HG03064 (cell line): ENCODE data around the gene PLEKHS1.

ENCODE experiments used
- ATAC-seq: cut with Tn5 transposase; IDR thresholded peaks from one replicate; pipeline ENCODE4 v1.9.1; 2021; ENCODE audit warnings: low read depth; ENCODE audit not compliant: unreplicated experiment

Gene PLEKHS1

DNA sequence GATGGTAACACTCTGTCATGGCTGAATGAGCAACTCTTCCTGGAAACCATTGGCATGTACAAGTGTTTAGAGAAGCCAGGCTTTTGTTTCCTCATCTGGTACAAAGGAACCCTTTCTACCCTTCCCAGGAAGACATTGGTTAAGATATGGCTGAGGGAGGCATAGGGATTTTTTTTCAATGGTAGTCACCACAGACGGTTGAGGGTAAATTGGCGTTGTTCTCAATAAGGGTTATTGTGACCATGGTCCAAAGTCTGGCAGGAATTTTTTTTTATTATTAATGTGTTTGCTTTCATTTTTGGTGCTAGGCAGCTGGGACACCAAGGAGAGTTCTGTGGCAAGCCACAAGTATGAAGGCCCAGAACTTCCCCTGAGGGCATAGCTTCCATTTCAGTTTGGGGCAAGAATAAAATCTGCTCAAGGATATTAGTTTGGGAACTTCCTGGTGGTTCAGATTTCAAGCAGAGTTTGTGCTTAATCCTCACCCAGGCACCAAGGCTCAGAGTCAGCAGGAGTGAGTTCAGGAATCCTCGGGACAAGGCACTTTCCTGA is at the start of gene PLEKHS1:
PLEKHS1 (plus strand) TSS at position 502 of the 552 bp plus-strand sequence. CDS start 3,596 bp downstream, outside the sequence.
- ATAC-seq = no peak

DNA sequence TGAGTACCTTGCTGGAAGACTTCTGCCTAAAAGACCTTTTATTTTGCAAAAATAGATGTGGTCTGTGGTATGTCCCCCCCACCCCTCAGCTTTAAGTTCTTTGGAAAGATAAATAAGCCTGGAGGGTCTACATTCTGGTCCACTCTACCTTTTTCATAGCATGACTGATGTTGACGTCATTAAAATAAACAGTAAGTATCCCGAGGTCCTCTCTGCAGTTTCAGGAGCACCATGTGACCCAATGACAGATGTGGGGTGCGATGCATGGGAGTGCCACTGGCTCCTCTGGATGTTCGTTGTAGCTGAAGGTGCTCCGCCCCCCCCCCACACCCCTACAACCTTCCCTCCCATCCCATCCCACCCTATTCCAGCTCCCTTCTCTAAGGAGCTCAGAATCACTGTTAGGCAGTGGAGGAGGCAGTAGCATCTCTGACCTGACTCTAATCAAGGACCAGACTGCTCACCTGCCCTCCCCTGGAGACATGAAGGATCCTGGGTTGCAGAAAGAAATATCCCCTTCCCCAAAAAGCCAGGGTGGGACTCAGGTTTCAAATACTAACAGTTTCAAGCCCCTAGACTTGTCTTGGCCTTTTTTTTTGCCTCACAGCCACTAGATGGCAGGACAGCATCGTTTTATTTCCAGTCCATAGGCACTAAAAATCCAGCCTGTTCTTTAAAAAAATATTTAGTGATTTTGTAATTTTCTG is 46.7 kb upstream of the PLEKHS1 start:
- ATAC-seq = no peak

DNA sequence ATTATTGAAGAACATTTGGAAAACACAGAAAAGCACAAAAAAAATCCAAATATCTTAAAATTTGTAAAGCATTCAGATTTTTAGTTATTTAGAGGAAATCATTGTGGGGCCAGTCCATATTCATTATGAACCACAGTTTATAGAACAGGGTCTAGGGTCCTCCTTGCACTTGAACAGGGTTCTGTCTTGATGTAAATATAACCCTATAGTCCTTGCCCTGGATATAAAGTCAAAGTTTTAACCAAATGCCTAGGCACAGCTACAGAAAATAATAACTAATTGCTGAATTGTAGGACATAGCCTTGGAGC is 46.2 kb upstream of the PLEKHS1 start:
- no peak for ATAC-seq

DNA sequence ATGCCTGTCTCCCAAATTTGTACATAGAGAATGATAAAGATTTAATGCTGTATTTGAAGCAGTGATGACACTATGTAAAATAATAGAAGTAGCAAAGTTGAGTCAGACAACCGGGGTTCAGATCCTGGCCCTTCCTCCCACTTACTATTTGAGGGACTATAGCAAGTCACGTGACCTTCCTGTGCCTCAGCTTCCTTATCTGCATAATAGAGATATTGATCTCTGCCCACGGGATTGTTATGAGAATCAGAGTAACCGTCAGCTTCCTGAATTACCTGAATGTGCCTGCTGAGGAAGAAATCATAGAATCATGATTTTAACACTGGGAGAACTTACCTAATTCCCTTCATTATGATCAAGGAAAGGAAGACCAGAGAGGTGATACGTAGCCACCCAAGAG is 44.9 kb upstream of the PLEKHS1 start:
- no peak for ATAC-seq

DNA sequence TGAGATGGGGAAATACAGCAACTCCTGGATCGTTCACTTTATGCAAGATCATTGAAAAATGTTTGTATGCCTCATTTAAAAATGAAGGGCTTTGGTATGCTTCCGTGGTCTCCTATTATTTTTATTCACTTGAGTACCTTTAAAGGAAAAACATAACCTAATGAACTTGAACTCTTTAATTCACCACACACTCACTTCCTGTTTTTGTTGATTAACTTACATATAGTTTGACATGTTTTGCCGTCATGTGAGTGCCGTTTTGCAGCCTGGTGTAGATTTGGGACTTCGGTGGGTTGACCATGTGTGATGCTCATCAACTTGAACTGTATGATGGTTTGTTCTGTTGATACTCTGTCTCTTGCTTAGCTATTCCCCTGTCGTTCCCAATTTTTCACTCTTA is 42.8 kb upstream of the PLEKHS1 start:
- no peak for ATAC-seq

DNA sequence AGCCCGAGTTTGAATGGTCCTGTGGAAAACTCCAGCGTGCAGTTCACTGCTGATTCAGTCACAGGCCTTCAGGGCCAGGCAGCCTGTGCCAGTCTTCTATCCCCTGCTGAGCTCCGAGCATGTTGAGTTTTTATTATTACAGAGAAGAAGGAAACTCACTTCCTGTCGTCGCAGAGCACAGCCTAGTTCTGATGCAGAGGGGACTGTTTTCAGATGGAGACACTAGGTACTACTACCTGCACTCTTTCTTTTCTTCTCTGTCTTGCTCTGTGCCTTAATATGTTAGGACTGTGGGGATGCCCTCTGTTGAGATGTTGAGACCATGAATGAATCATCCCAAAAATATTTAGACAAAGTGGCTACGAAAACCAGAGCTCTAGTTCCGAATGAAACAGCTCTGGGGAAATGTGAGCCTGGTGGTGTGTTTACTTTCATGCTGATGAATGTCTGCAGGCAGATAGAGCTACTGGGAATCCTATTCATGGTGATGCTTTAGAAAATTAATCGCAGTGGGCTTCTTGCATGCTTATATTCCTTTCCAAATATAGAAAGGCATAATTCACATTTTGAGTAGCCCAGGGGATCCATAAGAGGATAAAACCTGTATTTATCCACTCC is 42.2 kb upstream of the PLEKHS1 start:
- no peak for ATAC-seq

DNA sequence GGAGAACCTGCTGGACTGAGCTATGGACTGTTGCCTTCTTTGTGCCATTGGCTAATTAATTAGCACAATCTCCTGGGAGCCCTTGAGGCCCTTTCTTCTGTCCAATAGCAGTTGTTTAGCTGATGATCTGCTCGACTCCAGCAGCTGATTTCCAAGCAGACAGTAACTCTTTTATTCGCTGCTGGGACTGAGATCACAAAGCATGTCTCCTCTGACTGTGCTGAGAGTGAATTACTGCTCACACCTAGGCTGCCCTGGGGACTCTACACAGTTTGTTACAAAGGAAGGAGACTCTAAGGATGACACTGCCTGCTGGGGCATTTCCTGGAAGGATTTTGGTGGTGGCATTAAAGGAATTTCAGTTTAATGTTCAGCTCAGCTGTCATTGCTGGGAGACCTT is 40.3 kb upstream of the PLEKHS1 start:
- no peak for ATAC-seq

DNA sequence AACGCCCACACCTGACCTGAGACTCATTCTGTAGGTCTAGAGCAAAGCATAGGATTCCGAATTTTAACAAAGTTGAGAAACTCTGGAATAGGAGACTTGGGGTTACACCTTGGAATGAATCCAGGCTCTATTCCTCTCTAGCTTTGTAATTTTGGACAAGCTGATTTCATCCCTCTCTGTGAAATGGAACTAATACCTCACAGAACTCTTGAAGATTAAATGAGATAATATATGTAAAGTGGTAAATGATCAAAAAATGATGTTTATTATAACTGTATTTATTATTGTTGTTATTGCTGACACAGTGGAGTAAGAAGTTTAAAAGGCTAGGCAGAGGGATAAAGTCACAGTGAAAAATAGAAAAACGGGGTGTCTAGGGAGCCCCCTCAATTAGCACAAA is 39.5 kb upstream of the PLEKHS1 start:
- ATAC-seq = no peak

DNA sequence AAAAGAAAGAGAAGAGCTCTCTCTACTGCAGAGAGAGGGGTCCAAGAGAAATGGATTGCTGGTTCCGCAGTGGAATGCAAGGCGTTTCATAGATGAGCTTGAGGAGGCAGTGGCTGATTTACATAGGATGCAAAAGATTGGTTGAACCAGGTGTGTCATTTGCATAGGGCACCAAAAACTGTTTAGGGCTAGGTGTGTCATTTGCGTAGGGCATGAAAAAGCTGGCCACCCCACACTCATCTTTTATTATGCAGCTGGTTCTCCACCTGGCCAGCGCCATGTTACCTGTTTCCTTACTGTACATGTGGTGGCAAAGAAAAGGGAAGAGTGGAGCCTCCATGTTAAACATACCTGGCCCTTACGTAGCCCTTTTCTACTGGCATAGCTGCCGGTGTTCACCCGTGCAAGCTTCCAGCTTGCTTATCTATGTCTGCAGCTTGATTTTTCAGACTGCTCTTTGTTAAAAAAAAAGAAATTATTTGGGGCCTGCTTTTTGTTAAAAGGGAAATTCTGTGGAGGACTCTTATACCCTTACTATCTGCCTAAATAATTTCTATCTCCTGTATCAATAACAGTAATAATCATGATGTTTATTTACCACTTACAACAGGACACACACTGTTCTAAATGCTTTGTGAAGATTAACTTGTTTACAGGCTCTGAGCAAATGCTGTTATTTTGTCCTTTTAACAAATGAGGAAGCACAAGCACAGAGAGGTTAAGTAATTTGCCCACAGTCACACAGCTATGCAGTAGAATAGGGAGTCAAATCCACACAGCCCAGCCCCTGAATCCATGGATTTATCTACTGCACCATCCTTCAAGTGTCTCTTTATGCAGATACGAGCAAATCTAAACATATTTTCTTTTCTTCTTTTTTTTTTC is 38.5 kb upstream of the PLEKHS1 start:
- ATAC-seq = no peak

DNA sequence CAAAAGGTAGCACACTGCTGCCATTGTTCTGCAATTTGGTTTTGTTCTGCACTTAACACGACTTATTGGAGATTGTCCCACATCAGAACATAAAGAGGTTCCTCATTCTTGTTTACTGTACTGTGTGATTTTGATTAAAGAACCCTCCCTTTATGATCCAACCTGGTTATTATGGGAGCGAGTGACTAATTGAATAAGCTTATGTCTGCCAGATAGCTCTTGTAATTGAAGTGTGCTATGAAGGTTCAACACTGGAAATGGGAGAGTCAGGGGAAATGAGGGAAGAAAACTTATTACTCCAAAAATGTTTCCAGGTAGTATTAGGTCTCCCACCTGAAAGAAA is 37.9 kb upstream of the PLEKHS1 start:
- ATAC-seq = no peak

DNA sequence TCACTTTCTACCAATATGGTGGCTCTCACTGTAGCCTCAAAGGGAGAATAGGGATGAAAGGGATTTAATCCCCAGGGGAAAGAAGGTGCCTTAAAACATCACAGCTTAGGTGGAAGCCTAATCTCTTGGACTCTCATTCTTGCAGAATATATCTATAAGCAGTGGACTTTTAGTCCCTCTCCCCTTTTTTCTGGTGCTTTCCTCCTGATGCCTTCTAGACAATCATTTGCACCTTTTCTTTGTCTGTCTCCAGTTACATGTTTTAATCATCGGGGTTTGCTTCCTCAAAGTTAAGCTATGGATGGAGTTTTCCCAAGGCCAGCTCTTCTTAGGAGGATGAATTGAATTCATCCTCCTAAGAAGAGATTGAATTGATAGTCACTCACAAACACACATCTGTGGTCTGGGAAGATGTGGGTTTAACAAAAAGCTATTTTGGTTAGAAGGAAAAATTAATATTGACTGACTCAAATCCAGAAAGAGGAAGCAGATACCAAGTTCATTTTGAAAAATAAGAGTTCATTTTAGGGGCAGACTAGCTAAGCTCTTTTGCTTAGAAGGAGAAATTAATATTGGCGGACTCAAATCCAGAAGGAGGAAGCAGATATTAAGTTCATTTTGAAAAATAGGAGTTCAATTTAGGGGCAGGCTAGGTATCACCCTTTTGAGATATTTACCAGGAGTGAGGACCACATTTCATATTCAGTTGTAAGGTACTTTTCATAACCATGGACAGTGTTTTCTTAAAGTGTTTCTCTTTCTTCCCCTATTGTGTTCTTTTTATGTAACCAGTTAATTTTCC is 35.2 kb upstream of the PLEKHS1 start:
- no peak for ATAC-seq

DNA sequence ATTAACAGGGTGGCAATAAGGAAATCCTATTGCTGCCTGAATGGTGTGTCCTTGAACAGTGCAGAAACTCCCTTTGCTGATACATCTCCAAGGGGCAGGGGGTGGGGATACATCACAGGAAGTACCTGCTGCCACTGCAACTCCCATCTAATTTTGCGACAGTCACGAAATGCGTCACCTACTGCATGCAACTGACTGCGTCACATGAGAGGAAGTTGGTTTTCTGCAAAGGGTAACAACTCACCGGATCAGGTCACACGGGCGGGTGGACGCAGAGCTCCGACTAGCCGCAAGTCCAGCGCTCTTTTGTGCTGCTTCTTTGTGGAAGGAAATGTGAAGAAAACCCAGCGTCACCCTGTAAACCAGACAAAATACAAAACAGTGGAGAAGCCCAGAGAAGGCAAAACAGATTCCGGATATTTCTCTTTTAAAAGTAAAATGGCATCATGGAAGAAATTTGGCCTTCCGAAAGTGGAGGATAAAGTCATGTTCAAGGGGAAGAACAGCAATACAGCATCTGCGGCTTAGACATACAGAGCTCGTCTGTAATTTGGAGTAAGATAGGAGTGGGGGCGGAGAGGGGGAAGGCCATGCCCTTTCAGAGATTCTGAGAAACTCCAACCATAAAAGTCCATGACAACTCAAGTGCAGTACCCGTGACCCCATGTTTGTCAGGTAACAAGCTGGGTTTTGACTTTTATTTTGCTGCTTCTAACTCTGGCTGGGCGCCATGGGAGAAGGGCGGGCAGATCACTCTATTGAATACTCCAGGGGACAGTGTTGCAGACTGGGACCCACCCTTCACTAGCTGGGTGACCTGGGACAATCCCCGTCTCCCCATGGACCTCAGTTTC is 32.3 kb upstream of the PLEKHS1 start:
- ATAC-seq = no peak

DNA sequence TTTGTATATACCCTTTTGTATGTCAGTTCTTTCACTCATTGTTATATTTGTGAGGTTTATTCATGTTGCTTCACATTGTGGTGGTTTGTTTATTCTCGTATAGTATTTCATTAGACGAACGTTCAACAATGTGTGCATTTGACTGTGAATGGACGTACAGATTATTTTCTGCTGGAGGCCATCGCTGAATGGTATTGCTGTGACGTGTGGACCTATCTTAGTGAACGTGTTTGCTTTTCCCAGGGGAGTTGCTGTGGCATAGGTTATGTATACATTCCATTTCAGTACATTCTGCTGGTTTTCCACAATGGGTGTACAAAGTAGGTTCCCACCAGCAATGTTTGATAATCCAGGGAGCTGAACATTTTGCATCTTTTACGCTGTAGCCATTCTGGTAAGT is 31.1 kb upstream of the PLEKHS1 start:
- no peak for ATAC-seq

DNA sequence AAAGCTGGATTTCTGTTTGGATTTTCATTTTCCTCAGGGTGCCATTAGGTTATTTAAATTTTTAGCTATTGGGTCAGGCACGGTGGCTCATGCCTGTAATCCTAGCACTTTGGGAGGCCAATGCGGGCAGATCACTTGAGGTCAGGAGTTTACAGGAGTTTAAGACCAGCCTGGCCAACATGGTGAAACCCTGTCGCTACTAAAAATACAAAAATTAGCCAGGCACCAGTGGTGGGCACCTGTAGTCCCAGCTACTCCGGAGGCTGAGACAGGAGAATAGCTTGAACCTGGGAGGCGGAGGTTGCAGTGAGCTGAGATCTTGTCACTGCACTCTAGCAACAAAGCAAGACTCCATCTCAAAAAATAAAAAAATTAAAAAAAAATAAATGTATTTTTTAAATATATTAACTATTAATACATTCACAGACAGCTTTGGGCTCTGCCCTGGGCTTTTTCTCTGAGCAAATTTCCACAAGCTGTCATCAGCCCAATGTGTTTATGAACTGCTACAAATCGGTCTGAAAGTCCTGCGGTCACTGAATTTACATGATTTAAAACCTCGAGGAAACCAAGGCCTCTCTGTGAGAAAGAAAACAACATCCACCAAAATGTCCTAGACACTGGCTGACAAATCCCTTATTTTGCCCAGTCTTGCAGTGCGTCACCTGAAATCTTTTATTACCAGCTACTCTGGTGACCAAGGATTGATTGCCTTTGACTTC is 19.2 kb upstream of the PLEKHS1 start:
- ATAC-seq = no peak

DNA sequence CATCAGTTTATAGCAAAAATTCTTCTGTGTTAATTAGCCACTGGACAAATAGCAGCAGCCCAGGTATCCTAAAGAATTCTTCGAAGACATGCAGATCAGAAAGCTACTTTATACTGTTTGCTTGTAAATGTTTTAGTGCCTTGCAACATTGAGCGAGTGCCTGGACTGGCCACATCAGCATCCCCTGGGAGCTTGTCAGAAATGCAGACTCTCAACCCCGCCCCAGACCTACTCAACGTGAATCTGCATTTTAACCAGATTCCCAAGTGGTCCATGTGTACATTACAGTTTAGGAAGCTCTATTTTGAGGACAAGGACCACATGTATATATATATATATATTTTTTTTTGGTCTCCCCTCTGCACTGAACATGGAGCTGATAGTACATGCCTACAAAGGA is 18.5 kb upstream of the PLEKHS1 start:
- no peak for ATAC-seq

DNA sequence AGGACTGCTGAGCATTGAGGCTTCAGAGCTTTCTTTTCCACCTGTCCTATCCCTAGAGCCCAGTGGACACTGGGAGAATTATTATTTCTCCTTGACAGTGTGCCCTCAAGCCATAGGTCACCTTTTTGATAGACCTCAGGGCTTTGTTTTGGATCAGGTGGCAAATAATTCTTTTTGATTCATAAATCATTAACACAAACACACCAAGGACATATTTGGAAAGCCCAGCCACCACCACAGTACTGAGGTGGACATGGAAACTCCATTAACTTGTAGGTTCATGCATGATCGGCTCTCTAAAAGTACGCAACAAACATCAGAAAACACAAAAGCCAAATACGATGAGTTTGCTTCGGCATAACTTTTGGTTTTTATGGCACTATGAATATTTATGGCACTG is 17.8 kb upstream of the PLEKHS1 start:
- ATAC-seq = no peak

DNA sequence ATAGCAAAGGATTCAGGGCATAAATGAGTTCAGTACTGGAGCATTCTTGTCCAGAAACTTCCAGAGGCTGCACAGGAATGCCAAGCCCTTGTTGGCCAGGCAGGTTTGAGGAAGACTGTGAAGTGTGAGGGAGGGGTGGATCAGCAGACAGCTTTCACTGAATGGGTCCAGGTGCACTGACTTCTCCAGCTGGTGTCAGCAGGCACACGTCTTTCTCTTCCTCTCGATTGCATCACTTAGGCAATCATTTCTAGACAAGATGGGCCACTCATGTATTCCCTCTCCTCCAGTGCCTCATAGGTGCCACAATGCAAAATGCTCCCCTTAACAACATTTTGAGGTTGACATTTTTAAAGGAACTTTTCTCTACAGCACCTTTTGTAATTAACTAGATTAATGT is 15.6 kb upstream of the PLEKHS1 start:
- no peak for ATAC-seq

DNA sequence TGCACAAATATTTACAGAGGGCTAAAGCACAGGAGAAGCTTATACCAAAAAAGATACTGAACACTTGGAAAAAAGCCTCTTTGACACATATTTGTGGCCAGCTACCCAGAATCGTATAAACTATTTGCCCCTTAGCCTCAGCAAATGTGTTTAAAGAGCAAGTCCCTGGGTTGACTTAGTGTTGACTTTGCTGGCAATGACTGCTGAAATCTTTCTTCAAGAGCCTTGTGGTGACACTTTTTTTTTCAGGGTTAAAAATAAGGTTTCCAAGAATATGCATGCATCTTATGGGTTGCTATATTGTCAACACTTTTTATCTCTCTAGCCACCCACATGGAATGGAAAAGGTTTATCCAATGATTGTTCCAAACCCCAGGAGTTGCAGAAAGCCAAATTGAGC is 14.9 kb upstream of the PLEKHS1 start:
- no peak for ATAC-seq

DNA sequence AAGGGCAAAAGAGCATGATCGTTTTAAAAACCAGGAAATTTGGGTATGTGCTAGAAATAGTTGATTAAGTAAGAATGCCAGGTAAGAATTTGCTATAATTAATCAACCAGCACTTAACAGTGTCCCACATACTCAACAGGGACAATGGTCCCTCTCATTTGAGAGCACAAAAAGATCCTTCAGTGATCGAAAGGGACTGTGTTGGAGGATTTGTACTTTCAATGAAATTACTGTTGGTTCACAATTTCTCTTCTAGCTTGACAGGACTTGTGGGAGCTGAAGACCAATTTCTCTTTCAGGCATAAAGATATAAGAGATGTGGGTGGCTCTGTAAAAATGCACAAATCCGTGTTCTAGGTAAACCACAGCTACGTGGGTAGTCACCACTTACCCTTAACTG is 12.5 kb upstream of the PLEKHS1 start:
- no peak for ATAC-seq
